Measurements from ENCODE around the gene BIRC2. TPM values are rescaled to one million over a fixed set of nuclear protein-coding genes. Genes with fewer than 3 reads are reported as not detected.

The BIRC2 gene
- total RNA-seq, 1 donor from 2014 or later = 56.6 TPM

GRCh38 chr11:102357116-102357515 is 10.1 kb downstream of the BIRC2 start:
- no peak for TF ChIP-seq CTCF (IDR thresholded peaks at IDR 0.05; ENCODE audit: insufficient read depth, low read length, severe bottlenecking)
- DNase-seq (ENCODE audit: low read depth) (no peak), FAIRE-seq (no peak)
- H3K27me3 ChIP-seq (ENCODE audit: control insufficient read depth, insufficient read depth, low read length) = no peaks in the 10 kb centered on the region
- peaks cover 2% of the 10 kb centered on the region for H3K36me3 ChIP-seq (ENCODE audit: control insufficient read depth, insufficient read depth, low read length)
- H3K4me3 ChIP-seq (ENCODE audit: low read depth, low read length) = no peak overlapping the region

GRCh38 chr11:102359372-102359771 is 12.4 kb downstream of the BIRC2 start:
- Histone ChIP-seq H3K4me3 (ENCODE audit: low read depth, low read length) (no peak overlapping the region), H3K27me3 (ENCODE audit: control insufficient read depth, insufficient read depth, low read length) (no peaks in the 10 kb centered on the region), H3K36me3 (ENCODE audit: control insufficient read depth, insufficient read depth, low read length) (peaks cover 1% of the 10 kb centered on the region)
- FAIRE-seq = no peak
- no peak for TF ChIP-seq CTCF (IDR thresholded peaks at IDR 0.05; ENCODE audit: insufficient read depth, low read length, severe bottlenecking)
- DNase-seq (ENCODE audit: low read depth) = no peak

GRCh38 chr11:102360681-102361080 is 13.7 kb downstream of the BIRC2 start:
- TF ChIP-seq CTCF (IDR thresholded peaks at IDR 0.05; ENCODE audit: insufficient read depth, low read length, severe bottlenecking) = no peak
- DNase-seq (ENCODE audit: low read depth) = no peak
- Histone ChIP-seq H3K36me3 (ENCODE audit: control insufficient read depth, insufficient read depth, low read length) (peaks cover 1% of the 10 kb centered on the region), H3K4me3 (ENCODE audit: low read depth, low read length) (no peak overlapping the region), H3K27me3 (ENCODE audit: control insufficient read depth, insufficient read depth, low read length) (no peaks in the 10 kb centered on the region)
- FAIRE-seq = no peak

- TF ChIP-seq CTCF (IDR thresholded peaks at IDR 0.05; ENCODE audit: insufficient read depth, low read length, severe bottlenecking) = no peak
- no peak for FAIRE-seq
- DNase-seq (ENCODE audit: low read depth) = no peak
- Histone ChIP-seq H3K36me3 (ENCODE audit: control insufficient read depth, insufficient read depth, low read length) (peaks cover 1% of the 10 kb centered on the region), H3K27me3 (ENCODE audit: control insufficient read depth, insufficient read depth, low read length) (no peaks in the 10 kb centered on the region), H3K4me3 (ENCODE audit: low read depth, low read length) (no peak overlapping the region)
These were observed 14.3 kb downstream of the BIRC2 start for GRCh38 chr11:102361086-102362031.

- TF ChIP-seq CTCF (IDR thresholded peaks at IDR 0.05; ENCODE audit: insufficient read depth, low read length, severe bottlenecking) = no peak
- Histone ChIP-seq H3K36me3 (ENCODE audit: control insufficient read depth, insufficient read depth, low read length) (peaks cover 4% of the 10 kb centered on the region), H3K27me3 (ENCODE audit: control insufficient read depth, insufficient read depth, low read length) (no peaks in the 10 kb centered on the region), H3K4me3 (ENCODE audit: low read depth, low read length) (no peak overlapping the region)
- FAIRE-seq (no peak), DNase-seq (ENCODE audit: low read depth) (no peak)
These were observed 18.0 kb downstream of the BIRC2 start for GRCh38 chr11:102364991-102365390.

Measured in bronchial epithelial cell (primary cell).